GM10248 (cell line): ENCODE results near the gene PLEKHG1.

Source experiments
- CTCF ChIA-PET: fragments of 300-600 bp; sonication (Branson Sonifier 250); formaldehyde crosslinking; extraction: SDS; loops from one replicate; lab custom pipeline; 2021; ENCODE audit warnings: antibody characterized with exemption; lab: Yijun Ruan, JAX
- POLR2A ChIA-PET: fragments of 350-650 bp; sonication (Branson Sonifier 250); formaldehyde crosslinking; extraction: SDS; loops from one replicate; lab custom pipeline; 2020; ENCODE audit warnings: antibody characterized with exemption; lab: Yijun Ruan, JAX
- DNase-seq: peaks from one replicate; pipeline ENCODE4 v3.0.0; 2012; ENCODE audit errors: extremely low spot score
- TF ChIP-seq, protein P1 (sequence below): IDR thresholded peaks from 2 replicates; pipeline ENCODE4 v1.5.1; 2012; ENCODE audit warnings: mild to moderate bottlenecking, low read depth; ENCODE audit errors: extremely low read depth, missing control alignments, control extremely low read depth

The PLEKHG1 gene

DNA sequence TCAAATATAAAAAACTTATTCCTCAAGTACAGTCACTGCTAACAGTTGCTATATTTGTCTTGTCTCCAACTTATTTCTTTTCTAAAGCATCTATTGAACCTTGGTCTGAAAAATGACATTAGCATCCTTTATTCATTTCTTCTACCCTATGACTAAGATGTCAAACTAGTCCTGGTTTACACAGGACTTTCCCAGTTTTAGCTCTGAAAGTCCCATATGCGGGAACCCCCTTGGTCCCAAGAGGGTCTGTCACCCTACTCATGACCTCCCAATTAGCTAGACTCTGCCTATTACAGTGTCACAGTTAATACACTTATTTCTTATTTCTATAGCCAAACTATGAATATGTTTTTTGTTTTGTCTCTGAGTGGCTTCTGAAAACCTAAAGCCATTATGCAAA is 37.1 kb downstream of the PLEKHG1 start:
- no peak for DNase-seq
- POLR2A ChIA-PET, result no interaction called here
- CTCF ChIA-PET, result no interaction called here
- TF ChIP-seq, protein P1, sequence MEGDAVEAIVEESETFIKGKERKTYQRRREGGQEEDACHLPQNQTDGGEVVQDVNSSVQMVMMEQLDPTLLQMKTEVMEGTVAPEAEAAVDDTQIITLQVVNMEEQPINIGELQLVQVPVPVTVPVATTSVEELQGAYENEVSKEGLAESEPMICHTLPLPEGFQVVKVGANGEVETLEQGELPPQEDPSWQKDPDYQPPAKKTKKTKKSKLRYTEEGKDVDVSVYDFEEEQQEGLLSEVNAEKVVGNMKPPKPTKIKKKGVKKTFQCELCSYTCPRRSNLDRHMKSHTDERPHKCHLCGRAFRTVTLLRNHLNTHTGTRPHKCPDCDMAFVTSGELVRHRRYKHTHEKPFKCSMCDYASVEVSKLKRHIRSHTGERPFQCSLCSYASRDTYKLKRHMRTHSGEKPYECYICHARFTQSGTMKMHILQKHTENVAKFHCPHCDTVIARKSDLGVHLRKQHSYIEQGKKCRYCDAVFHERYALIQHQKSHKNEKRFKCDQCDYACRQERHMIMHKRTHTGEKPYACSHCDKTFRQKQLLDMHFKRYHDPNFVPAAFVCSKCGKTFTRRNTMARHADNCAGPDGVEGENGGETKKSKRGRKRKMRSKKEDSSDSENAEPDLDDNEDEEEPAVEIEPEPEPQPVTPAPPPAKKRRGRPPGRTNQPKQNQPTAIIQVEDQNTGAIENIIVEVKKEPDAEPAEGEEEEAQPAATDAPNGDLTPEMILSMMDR, result no peak

DNA sequence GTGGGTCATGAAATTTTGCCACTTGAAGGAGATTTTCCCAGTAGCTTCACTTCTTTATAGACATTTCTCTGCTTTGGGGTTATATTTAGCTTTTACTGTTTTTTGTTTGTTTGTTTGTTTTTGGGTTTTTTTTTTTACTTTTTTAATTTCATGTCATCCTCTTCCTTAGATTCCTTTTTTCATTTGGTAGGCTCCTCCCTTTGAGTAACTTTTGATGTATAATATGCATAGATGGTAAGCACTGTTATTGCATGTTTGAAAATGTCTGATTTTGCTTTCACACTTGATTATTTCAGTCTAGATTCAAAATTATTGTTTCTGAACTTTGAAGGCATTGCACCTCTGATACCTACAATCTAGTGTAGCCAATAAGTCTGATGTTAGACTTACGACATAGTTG is 37.6 kb downstream of the PLEKHG1 start:
- no peak for DNase-seq
- ChIA-PET POLR2A (no interaction called here), CTCF (interaction anchor here (1.6 kb wide), 1 partner anchor 39 kb away, joined by 3 read pairs; no protein-coding TSS in a partner anchor)
- TF ChIP-seq, protein P1, result no peak

- POLR2A ChIA-PET, result no interaction called here
- TF ChIP-seq, protein P1, result no peak
- CTCF ChIA-PET, result interaction anchor here (0.8 to 1.6 kb wide), 2 partner anchors 40 to 47 kb away, joined by 3 read pairs; no protein-coding TSS in a partner anchor
- DNase-seq, result no peak
Measured at GRCh38 chr6:150638267-150638666, 38.6 kb downstream of the PLEKHG1 start.

GRCh38 chr6:150638765-150639164 is 39.1 kb downstream of the PLEKHG1 start:
- DNase-seq, result no peak
- ChIA-PET CTCF (interaction anchor here (0.8 to 1.6 kb wide), 2 partner anchors 40 to 47 kb away, joined by 3 read pairs; no protein-coding TSS in a partner anchor), POLR2A (no interaction called here)
- TF ChIP-seq, protein P1, result no peak

- ChIA-PET POLR2A (no interaction called here), CTCF (interaction anchor here (1.0 kb wide), 1 partner anchor 22 kb away, joined by 3 read pairs; no protein-coding TSS in a partner anchor)
- no peak for DNase-seq
- TF ChIP-seq, protein P1, result no peak
Measured at GRCh38 chr6:150639823-150640331, 40.2 kb downstream of the PLEKHG1 start.

GRCh38 chr6:150640556-150641209 is 41.0 kb downstream of the PLEKHG1 start:
- POLR2A ChIA-PET, result no interaction called here
- no peak for DNase-seq

More at GRCh38 chr6:150640556-150641209, 41.0 kb downstream of the PLEKHG1 start:
- CTCF ChIA-PET, result no interaction called here
- TF ChIP-seq, protein P1, result no peak
